Activated naive CD4-positive, alpha-beta T cell treated with anti-CD3 and anti-CD28 coated beads, Interleukin-2, amount 50 U/mL, for 24 hours (primary cell): ENCODE measurements around the gene NLK.
"Not testable (repeated sequence)": the region's sequence is repeated elsewhere in the genome, so short reads cannot be mapped to it uniquely, and the experiment has no call there.

Experiments used
- H3K27ac Mint-ChIP-seq: one replicate; pipeline ENCODE4 v1.8.0; 2021; ENCODE audit warnings: mild to moderate bottlenecking, mixed read lengths
- H3K27me3 Mint-ChIP-seq: one replicate; pipeline ENCODE4 v1.8.0; 2021; ENCODE audit warnings: mixed read lengths
- H3K36me3 Mint-ChIP-seq: one replicate; pipeline ENCODE4 v1.8.0; 2021; ENCODE audit warnings: mixed read lengths
- H3K4me1 Mint-ChIP-seq: one replicate; pipeline ENCODE4 v1.8.0; 2021; ENCODE audit warnings: mixed read lengths
- H3K4me3 Mint-ChIP-seq: one replicate; pipeline ENCODE4 v1.8.0; 2021; ENCODE audit warnings: mild to moderate bottlenecking, mixed read lengths
- H3K9me3 Mint-ChIP-seq: one replicate; pipeline ENCODE4 v1.8.0; 2021; ENCODE audit warnings: mixed read lengths

NLK gene

GRCh38 chr17:28042657-28042720 is at the start of gene NLK:
Gene NLK (plus strand): TSS chr17:28042677. CDS start chr17:28042874, 197 bp downstream.
- Mint-ChIP-seq H3K4me1 (peaks cover 75% of the 10 kb centered on the region), H3K27ac (peak within 1 kb of the TSS; percentile 85), H3K36me3 (no peaks in the 10 kb centered on the region), H3K27me3 (no peaks in the 10 kb centered on the region), H3K9me3 (peaks cover 4% of the 10 kb centered on the region), H3K4me3 (peak within 1 kb of the TSS; percentile 89)

GRCh38 chr17:27993161-27993695 is 49.2 kb upstream of the NLK start:
- no peaks in the 10 kb centered on the region for H3K36me3 Mint-ChIP-seq
- H3K27ac Mint-ChIP-seq: no peak overlapping the region
- no peaks in the 10 kb centered on the region for H3K9me3 Mint-ChIP-seq
- no peak overlapping the region for H3K4me3 Mint-ChIP-seq
- H3K27me3 Mint-ChIP-seq: peaks cover 3% of the 10 kb centered on the region
- no peaks in the 10 kb centered on the region for H3K4me1 Mint-ChIP-seq

- Mint-ChIP-seq H3K36me3 (no peaks in the 10 kb centered on the region), H3K4me3 (no peak overlapping the region), H3K4me1 (no peaks in the 10 kb centered on the region), H3K27ac (no peak overlapping the region), H3K9me3 (no peaks in the 10 kb centered on the region), H3K27me3 (peaks cover 4% of the 10 kb centered on the region)
Observed at GRCh38 chr17:27993723-27994310, 48.7 kb upstream of the NLK start.

- H3K27me3 Mint-ChIP-seq: peaks cover 5% of the 10 kb centered on the region
- no peak overlapping the region for H3K4me3 Mint-ChIP-seq
- H3K9me3 Mint-ChIP-seq: no peaks in the 10 kb centered on the region
- H3K36me3 Mint-ChIP-seq: no peaks in the 10 kb centered on the region
- no peak overlapping the region for H3K27ac Mint-ChIP-seq
- H3K4me1 Mint-ChIP-seq: no peaks in the 10 kb centered on the region
Observed at GRCh38 chr17:27994586-27994985, 47.9 kb upstream of the NLK start.

DNA sequence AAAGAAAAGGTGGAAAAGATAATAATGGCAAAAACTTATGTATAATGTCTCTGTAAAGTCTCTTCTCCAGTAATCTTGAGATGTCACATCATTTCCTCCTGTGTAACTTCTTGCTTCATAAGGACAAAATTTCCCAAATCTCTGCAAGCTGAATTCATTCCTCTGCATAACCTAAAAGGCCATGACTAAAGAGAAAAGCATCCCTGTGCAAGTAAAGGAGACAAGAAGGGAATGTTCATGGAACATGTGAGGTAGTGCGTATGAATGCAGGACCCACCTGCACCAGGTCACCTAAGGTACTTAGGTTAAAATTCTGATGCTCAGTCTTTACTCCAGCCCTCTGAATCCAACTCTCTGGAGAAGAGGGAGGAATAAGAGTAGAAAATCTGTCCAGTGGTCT is 46.9 kb upstream of the NLK start:
- Mint-ChIP-seq H3K36me3 (no peaks in the 10 kb centered on the region), H3K9me3 (no peaks in the 10 kb centered on the region), H3K4me3 (no peak overlapping the region), H3K4me1 (no peaks in the 10 kb centered on the region), H3K27me3 (peaks cover 6% of the 10 kb centered on the region), H3K27ac (no peak overlapping the region)

- Mint-ChIP-seq H3K4me3 (no peak overlapping the region), H3K9me3 (no peaks in the 10 kb centered on the region), H3K36me3 (no peaks in the 10 kb centered on the region), H3K27me3 (peaks cover 7% of the 10 kb centered on the region), H3K4me1 (no peaks in the 10 kb centered on the region), H3K27ac (no peak overlapping the region)
Observed at GRCh38 chr17:27996202-27997043, 46.1 kb upstream of the NLK start.

DNA sequence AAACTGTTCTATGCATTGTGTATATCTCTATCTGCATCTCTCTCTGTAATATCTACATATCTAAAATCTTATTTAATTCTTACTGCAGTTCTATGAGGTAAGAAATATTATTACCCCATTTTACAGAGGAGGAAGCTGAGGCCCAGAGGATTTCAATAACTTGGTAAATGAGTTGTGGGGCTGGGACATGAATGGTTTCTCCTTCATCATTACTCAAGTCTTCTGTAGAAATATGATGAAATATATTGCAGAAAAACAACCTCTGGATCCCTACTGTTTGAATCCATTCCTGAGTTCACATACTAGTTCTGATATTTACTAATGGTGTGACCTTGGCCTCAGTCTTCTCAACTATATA is 45.5 kb upstream of the NLK start:
- no peak overlapping the region for H3K27ac Mint-ChIP-seq
- no peak overlapping the region for H3K4me3 Mint-ChIP-seq
- no peaks in the 10 kb centered on the region for H3K36me3 Mint-ChIP-seq
- no peaks in the 10 kb centered on the region for H3K4me1 Mint-ChIP-seq
- no peaks in the 10 kb centered on the region for H3K9me3 Mint-ChIP-seq
- H3K27me3 Mint-ChIP-seq: peaks cover 7% of the 10 kb centered on the region

DNA sequence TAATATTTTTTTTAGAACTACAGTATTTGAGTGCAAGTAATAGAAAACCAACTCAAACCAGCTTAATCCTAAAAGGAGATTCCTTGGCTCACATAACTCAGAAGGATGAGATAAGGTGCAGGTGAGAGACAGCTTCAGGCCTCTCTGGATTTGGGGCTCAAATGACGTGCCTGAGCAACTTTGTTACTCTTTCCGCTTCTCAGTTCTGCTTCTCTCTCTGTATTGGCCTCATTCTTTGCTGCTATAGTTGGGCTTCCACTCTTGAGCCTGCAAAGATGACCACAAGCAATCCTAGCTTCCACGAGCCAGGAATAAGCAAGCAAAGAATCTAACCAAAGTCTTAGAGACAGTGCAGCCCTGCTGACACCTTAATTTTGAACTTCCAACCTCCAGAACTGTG is 45.0 kb upstream of the NLK start:
- no peak overlapping the region for H3K4me3 Mint-ChIP-seq
- peaks cover 7% of the 10 kb centered on the region for H3K27me3 Mint-ChIP-seq
- H3K27ac Mint-ChIP-seq: no peak overlapping the region

GRCh38 chr17:28001149-28001548 is 41.3 kb upstream of the NLK start:
- Mint-ChIP-seq H3K27ac (no peak overlapping the region), H3K27me3 (peaks cover 5% of the 10 kb centered on the region), H3K4me1 (no peaks in the 10 kb centered on the region), H3K4me3 (no peak overlapping the region), H3K36me3 (no peaks in the 10 kb centered on the region), H3K9me3 (no peaks in the 10 kb centered on the region)

More for the DNA sequence above, 45.0 kb upstream of the NLK start:
- Mint-ChIP-seq H3K9me3 (no peaks in the 10 kb centered on the region), H3K4me1 (no peaks in the 10 kb centered on the region), H3K36me3 (no peaks in the 10 kb centered on the region)

GRCh38 chr17:28004344-28004743 is 38.1 kb upstream of the NLK start:
- peaks cover 3% of the 10 kb centered on the region for H3K27me3 Mint-ChIP-seq
- no peak overlapping the region for H3K27ac Mint-ChIP-seq
- no peaks in the 10 kb centered on the region for H3K4me1 Mint-ChIP-seq
- H3K4me3 Mint-ChIP-seq: no peak overlapping the region
- H3K36me3 Mint-ChIP-seq: no peaks in the 10 kb centered on the region
- H3K9me3 Mint-ChIP-seq: no peaks in the 10 kb centered on the region

GRCh38 chr17:28007925-28008324 is 34.6 kb upstream of the NLK start:
- H3K9me3 Mint-ChIP-seq, H3K27me3 Mint-ChIP-seq, H3K36me3 Mint-ChIP-seq, H3K4me1 Mint-ChIP-seq, H3K27ac Mint-ChIP-seq, H3K4me3 Mint-ChIP-seq: not testable (repeated sequence)

DNA sequence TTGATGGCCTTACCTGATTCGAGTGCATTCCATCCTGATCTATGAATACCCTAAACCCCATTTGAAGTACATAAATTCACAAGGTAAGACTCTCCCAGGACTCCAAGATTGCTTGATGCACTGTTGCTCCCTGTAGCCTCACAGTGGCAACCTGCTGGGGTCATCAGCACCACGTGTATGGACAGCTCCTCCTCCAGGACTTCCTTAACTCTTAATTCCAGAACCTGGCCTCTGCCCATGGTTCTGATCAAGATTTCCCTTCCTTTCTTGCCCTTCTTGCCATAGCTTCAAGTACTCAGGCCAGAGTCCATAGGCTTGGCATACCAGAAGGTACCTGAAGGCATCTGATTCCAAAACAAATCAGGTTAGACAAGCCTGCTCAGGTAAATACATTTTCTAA is 34.0 kb upstream of the NLK start:
- no peaks in the 10 kb centered on the region for H3K36me3 Mint-ChIP-seq

GRCh38 chr17:28010406-28010805 is 32.1 kb upstream of the NLK start:
- Mint-ChIP-seq H3K36me3 (no peaks in the 10 kb centered on the region), H3K9me3 (no peaks in the 10 kb centered on the region), H3K27me3 (peaks cover 4% of the 10 kb centered on the region), H3K27ac (no peak overlapping the region), H3K4me1 (no peaks in the 10 kb centered on the region), H3K4me3 (no peak overlapping the region)

More for the DNA sequence above, 34.0 kb upstream of the NLK start:
- no peaks in the 10 kb centered on the region for H3K4me1 Mint-ChIP-seq
- H3K9me3 Mint-ChIP-seq: no peaks in the 10 kb centered on the region
- no peak overlapping the region for H3K27ac Mint-ChIP-seq
- no peak overlapping the region for H3K4me3 Mint-ChIP-seq
- no peaks in the 10 kb centered on the region for H3K27me3 Mint-ChIP-seq

DNA sequence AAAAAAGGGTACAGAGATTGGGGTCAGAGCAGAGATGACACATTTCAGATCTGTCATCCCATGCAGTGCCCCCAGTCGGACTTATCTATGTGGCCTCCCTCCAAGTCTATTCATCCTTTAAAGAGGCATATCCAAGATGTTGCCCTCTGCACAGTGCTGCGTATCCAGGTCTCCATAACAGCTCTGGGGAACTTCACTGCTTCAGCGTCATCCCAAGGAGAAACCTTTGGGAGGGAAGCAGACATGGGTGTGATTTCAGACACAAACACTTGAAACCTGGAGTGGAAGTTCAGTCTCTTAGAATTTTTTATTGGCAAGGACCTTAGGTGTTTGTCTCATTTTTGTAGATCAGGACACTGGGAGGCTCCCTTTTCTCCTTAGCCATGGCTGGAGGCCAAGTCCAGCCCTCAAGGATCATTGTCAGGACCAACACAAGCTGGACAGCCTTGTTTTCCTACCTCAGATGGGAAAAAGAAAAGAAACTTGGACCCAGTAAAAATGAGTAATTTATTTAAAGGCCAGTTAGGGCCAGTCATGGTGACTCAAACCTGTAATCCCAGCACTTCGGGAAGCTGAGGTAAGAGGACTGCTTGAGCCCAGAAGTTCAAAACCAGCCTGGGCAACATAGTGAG is 23.9 kb upstream of the NLK start:
- H3K4me3 Mint-ChIP-seq: no peak overlapping the region
- no peaks in the 10 kb centered on the region for H3K4me1 Mint-ChIP-seq
- H3K27me3 Mint-ChIP-seq: peaks cover 11% of the 10 kb centered on the region
- H3K9me3 Mint-ChIP-seq: no peaks in the 10 kb centered on the region
- peaks cover 2% of the 10 kb centered on the region for H3K36me3 Mint-ChIP-seq
- H3K27ac Mint-ChIP-seq: no peak overlapping the region

- H3K9me3 Mint-ChIP-seq: no peaks in the 10 kb centered on the region
- no peaks in the 10 kb centered on the region for H3K4me1 Mint-ChIP-seq
- peaks cover 2% of the 10 kb centered on the region for H3K36me3 Mint-ChIP-seq
- no peak overlapping the region for H3K27ac Mint-ChIP-seq
- peaks cover 7% of the 10 kb centered on the region for H3K27me3 Mint-ChIP-seq
- no peak overlapping the region for H3K4me3 Mint-ChIP-seq
Observed at GRCh38 chr17:28020515-28020914, 22.0 kb upstream of the NLK start.

GRCh38 chr17:28029044-28029443 is 13.4 kb upstream of the NLK start:
- Mint-ChIP-seq H3K27ac (no peak overlapping the region), H3K4me3 (no peak overlapping the region), H3K9me3 (no peaks in the 10 kb centered on the region), H3K4me1 (no peaks in the 10 kb centered on the region), H3K36me3 (peaks cover 3% of the 10 kb centered on the region), H3K27me3 (no peaks in the 10 kb centered on the region)
